Stimulated activated CD4-positive, alpha-beta T cell treated with anti-CD3 and anti-CD28 coated beads, Interleukin-15, amount 100 ng/mL, for 1 hour (primary cell): ENCODE measurements around the gene FAM120A.
A peak's percentile ranks its signal among the peaks of the same experiment; 100 is the strongest.

Source experiments
- DNase-seq, 2 donors: peaks; one replicate each; pipeline ENCODE4 v3.0.0-alpha.2; 2020; ENCODE audit warnings: low read depth in 1 of 2, low spot score in 1 of 2

The FAM120A gene

DNA sequence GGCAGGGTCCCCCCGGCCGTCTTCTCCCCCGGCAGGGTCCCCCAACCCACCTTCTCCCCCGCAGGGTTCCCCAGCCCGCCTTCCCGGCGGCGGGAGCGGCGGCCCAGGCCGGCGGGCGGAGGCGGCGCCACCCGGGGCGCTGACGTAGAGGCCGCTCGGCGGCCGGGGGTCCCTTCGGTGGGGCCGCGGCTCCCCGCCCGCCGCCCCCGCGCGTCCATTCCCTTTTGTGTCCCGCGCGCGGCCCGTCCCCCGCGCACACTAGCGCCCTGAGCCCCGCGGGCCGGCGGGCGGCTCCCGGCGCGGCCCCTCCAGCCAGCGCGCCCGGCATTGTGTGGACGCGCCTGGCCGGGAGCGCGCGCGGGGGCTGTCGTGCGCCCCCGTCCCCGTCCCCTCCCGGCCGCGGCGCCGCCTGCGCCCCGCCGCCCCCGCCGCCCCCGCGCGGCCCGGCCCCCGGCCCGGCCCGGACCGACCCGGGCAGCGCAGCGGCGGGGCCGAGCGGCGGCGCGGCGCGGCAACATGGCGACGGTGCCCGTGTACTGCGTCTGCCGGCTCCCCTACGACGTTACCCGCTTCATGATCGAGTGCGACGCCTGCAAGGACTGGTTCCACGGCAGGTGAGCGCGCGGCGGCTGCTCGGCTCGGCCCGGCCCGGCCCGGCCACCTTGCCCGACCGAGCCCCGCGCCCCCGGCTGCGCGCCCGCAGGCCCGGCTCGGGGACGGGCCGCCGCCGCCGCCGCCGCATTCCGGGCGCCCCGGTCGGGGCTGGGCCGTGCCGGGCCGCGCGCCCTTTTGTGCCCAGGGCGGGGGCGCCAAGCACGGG lies 125.0 kb downstream of the FAM120A start, which contains the start of gene PHF2:
TSS of gene PHF2 (plus strand) at position 327 of the 820 bp plus-strand sequence. CDS start at position 517, 190 bp downstream.
- DNase-seq = peak in 1 of 2 donors; percentile 29

DNA sequence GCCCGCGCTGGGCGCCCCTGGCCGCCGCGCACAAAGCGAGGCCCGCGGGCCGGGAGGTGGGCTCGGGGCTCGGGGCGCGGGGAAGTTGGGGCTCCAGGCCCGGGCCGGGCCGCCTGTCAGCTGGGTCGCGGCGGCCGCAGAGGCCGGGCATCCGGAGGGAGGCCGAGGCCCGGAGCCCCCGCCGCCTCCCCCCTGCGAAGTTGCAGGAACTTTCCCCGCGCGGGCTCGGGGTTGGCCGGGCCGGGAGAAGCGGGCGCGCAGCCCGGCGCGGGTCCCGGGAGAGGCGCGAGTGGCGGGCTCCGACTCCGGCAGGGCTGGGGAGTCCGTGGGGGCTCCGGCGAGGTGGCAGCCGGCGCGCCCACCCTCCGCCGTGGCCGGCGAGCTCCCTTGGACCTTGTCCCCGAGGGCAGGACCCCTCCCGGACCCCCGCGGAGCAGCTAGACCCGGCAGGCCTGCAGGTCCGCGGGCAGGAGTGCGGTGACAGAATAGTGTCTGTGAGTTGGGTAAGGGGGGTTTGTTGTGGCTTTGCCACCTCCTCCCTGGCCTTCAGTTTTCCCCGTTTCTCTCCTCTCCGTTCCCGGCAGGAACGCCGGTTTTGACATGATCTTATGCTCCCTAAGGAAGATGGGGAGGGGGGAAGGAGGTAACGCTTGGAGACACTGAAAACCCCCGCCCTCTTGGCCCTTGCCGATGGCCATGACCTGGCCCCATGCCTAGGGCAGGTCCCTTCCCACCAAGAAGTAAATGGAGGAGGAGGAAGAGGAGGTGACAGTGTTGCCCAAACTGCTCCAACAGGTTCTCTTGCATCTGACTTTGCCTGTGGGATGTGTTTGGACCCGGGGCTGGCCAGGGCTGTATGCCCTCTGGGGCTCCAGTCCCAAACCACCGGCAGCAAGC lies 125.8 kb downstream of the FAM120A start:
- DNase-seq = no peak

DNA sequence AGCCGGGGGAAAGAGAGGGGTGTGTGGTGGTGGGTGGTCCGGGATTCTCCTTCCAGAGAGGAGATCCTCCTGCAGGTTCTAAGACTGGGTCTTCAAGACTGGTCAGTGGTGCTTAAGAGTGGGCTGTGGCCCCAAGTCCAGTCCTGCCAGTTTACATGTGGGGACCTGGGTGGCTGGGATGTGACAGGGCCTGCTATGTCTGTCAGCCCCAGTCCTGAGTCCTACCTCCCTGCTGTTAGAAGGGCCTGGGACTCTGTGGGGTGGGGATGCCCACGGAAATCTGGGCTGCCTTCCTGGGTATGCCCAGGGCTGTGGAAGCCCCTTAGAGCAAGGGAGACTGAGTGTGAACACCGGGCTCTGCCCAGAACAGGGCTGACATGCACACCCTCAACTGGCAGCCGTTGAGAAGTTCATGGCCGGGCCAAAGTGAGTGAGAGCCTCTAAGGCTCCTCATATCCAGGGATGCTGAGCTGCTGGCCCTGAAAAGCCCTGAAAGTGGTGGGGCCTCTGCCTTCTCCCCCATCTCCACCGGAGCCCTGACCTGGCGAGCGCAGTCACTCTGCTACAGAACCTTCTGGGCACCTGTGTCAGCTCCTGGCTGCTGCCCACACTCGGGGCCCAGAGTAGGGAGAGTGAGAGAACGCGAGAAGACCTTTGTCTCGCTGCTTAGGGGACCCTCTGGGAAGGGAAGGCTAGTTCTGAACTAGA lies 126.6 kb downstream of the FAM120A start:
- no peak for DNase-seq

DNA sequence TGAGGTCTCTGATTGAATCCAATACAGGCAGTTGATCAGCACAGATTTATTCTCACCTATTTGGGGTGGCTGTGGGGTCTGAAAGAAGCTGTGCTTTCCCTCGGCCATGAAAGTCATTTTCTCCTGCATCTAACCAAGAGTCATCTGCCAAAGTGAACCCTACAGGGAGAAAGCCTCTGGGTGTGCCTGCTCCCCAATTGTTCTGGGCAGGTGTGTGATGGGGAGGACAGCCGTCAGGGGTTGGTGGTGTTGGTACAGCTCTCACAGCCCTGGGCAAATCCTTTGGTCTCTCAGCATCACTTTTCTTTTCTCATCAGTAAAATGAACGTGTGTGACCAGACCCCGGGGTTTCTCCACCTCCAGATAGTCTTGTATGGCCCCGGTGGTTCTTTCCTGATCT lies 127.4 kb downstream of the FAM120A start:
- DNase-seq = no peak

DNA sequence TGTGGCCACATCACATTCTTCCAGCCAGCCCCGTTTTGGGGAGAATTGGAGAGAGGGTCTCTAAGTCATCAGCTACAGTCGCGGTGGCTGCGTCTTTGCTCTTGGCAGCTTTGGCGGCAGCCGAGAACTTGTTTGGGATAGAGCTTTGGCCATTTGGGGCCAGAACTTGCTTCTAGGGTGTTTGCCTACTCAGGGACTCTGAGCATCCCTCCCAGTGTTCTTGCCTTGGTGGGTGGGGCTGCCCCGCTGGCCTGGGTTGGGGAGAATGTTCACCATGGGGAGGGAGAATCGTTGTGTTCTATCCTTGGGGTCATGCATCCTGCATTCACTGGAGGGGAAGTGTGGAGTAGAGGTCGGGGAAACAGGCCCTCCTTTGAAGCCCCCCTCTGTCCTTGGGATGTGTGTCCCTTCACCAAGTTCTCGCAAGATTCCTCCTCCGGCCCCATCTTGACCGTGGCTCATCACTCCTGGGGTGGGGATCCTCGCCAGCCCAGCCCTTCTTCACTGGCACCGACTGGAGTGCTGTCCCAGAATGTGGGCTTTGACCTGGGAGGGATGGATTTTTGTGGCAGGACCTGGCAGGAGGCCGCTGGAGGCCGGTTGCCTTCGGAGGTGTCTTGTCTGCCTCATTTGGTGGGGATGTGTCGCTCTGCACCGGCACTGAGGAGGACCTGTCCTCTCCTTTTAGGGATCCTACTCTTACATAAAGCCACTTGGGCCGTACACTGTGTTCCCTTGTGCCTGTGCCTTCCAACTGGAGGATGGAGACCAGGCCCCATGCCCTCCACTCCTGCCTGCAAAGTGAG lies 128.4 kb downstream of the FAM120A start:
- DNase-seq = no peak

DNA sequence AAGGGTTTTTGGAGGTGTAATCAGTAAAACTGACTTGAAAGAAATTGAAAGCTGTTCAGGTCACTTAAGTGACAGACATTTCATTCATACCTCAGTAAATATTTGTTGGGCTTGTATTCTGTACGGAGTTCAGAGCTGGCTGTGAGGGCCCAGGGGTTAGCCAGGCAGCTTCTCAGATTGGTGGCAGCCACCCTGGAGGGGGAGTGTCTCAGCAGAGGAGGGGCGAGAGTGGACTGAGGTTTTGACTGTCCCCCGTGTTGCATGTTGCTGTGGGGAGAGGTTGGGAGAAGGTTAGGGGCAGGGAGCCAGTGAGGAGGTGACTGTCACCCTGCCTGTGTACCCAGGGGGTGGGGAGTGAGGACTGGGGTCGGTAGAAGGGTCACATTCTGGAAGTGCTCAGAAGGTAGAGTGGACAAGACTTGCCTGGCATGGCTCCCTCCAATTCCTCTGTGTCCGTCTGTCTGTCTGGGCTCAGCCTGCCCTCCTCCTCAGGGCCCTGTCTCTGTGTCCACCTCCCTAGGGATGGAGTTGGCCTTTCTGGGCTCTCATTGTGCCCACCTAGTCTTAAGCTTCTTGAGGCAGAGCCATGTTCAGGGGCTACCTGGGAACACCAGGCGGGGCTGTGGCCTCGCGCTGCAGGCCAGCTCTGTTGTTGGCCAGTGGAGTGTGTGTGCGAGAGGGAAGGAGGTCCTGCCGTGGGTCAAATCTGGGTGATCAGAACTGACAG lies 129.3 kb downstream of the FAM120A start:
- DNase-seq = no peak

DNA sequence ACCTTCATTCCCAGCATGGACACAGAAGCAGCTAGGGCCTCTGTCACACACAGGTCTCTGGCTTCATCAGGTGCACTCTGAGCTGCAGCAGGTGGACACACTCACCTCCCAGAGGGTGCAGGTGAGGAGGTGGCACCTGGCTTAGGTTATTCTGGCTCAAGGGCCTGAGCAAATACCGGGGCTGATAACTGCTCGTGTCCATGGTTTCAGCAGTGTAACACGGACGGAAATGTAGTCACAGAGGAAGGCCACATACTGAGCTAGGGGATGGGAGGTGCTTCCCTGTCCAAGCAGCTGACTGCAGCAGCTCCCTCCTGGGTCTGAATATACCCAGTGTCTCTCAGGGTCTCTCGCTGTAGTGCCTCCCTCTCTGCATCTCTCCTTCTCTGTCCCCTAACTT lies 130.6 kb downstream of the FAM120A start:
- no peak for DNase-seq

DNA sequence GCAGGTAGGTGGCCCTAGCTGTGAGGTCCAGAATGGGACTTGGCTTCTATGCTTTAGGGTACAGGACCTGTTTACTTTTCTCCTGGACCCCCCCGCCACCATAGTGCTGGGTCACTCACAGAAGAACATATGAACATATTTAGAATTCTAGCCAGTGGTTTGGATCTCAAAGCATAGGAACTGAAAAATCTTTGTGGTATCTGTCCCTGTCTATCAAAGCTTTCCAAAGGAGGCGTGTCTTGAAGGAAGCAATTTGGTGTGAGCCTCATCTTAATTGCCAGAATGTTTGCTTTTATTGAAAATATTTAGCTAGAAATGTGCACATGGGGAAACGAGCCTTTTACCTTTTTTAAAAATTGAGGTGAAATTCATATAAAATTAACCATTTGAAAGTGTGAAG lies 131.1 kb downstream of the FAM120A start:
- DNase-seq = no peak

DNA sequence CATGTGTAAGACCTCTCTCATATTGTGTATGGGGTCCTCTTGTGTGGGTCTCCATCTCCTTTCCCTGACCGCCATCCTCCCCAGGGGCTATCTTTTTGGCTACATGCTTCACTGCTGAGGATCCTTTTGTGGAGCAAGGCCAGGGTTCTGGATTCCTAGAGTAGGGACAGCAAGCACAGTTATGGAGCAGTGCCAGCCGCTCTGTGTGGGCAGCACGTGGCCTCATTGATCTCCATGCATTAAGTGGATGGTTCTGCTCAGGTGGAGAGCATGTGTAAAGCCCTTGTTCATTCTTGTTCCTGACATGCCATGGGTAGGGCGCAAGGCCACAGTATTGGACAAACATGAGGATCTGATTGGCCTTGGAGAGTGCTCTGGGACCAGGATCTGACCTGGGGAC lies 133.8 kb downstream of the FAM120A start:
- no peak for DNase-seq

DNA sequence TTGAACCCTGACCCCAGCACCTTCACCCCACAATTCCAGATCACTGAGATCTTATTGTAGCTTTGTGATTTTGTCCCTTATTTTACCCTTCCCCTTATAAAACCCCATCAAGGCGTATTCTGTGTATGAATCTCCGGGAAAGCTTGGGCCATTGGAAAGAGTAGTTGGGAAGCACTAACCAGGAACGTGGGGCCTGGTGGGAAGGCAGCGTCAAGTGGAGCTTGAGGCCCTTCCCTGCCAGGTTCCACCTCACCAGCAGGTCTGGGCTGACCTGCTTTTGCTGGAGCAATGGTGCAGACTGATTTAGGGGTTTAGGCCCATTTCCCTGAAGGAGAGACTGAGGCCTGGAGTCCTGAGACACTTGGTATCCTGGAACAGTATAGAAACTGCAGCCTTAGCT lies 134.2 kb downstream of the FAM120A start:
- DNase-seq = no peak

DNA sequence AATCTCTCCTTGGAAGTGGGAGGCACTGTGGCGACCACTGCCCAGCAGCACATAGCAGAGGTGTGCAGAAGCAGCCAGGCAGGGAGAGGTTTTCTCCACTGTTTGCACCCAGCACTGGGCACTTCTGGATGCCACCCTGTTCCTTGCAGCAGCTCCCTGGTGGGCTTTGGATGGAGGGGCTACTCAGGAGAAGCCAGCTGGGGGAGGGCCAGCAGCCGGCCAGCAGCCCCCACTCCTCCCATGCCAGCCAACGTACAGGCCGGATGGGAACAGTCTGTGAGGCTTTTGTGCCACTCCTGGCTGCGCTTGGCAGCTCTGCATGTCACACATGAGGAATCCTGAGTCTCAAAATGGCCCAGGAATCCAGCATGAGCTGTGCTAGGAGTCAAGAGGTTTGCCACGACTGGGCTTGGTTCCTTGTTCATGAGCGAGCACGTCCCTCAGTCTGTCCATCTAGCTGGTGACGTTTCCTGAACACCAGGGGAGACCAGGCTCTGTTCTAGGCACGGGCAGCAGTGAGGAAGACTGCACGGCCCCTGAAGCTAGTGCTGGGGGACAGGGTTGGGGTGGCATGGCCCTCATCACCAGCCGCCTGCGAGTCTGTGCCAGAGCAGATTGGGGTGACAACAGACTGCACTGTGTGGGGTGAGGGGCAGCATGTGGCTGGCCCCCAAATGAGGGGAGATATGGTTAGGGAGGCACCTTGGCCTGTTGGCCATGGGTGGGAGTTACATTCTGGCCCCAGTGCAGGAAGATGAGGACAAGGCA lies 135.0 kb downstream of the FAM120A start:
- DNase-seq = no peak

DNA sequence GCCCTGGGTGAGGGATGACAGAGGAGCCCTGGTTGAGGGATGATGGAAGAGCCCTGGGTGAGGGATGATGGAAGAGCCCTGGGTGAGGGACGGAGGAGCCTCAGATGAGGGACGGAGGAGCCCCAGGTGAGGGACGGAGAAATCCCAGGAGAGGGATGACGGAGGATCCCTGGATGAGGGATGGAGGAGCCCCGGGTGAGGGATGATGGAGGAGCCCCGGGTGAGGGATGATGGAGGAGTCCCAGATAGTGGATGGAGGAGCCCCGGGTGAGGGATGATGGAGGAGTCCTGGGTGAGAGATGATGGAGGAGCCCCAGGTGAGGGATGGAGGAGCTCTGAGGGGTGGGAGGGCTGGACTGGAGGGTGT lies 135.8 kb downstream of the FAM120A start:
- no peak for DNase-seq

DNA sequence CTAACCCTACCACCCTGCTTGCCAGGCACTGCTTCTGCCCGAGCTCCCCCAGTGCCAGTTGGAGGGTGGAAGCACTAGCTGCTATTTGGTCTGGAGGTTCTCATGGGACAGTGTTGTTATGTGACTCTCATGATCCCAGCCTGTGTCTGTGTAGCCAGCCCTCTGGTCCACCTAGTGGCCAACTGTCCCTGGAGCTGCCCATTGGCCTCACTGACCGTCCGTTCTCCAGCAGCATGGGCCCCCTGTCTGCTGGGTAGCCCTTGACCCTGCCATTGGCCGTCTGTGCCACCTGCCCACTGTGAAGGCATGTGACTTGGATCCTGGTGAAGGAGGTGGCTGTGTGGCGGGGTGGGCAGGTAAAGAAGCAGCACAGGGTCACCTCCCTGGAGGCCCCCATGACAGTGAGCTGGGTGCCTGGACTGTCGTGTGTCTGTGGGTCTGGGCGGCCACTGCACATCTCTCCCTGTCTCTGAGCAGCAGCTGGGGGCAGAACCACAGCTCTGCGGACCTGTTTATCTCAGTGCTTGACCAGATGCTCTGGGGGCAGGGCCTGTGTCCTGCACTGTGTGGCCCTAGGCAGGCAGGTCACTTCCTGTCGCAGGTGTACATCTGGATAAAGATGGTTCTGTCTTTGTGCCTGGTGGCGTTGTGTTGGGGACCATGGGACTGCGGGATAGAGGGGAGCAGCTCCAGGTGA lies 136.3 kb downstream of the FAM120A start:
- DNase-seq = no peak

DNA sequence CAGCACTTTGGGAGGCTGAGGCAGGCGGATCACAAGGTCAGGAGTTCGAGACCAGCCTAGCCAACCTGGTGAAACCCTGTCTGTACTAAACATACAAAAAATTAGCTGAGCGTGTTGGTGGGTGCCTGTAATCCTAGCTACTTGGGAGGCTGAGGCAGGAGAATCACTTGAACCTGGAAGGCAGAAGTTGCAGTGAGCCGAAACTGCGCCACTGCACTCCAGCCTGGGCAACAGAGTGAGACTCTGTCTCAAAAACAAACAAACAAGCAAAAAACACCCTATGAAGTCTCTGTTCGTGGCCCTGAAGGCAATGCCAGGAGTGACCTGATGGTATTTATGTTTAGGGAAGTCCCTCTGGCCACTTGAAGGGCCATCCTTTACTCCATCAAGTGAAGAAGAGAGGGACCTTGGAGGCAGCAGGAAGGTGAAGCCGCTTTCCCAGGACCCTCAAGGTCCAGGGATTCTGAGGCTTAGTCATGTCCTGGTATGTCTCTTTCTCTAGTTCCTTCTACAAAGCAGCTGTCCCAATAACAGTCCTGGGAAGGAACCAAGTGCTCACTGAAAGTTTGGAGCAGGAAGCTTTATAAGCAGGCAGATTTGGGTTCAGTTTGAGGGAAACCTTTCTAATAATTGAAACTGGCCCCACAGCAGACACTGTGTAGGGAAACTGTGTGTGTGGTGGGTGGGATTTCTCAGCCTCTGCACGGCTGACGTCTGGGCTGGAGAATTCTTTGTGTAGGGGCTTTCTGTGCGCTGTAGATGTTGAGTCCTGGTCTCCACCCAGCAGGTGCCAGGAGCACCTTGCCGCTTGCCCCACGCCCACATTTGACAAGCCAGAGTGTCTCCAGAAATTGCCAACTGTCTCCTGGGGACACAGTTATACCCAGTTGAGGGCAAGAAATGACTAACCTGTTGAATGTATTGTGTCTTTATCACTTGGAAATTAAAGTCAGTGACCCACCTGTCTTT lies 137.4 kb downstream of the FAM120A start:
- no peak for DNase-seq

DNA sequence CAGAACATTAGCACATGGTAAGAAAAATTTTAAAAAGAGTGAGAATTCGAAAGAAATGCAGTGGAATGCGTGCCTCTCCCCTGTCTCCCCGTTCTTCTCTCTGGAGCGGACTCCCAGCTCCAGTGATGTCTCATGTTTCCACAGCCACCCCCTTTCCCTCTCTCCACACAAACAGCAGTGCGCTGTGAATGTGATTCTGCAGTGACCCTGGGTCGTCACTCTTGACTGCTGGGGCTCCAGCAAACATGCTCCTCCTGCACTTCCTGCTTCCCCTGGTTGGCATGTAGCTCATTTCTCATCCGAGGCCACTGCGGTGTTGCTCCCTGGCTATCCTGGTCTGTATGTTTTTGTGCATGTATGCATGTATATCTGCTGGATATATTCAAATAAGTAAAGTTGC lies 138.2 kb downstream of the FAM120A start:
- DNase-seq = no peak

DNA sequence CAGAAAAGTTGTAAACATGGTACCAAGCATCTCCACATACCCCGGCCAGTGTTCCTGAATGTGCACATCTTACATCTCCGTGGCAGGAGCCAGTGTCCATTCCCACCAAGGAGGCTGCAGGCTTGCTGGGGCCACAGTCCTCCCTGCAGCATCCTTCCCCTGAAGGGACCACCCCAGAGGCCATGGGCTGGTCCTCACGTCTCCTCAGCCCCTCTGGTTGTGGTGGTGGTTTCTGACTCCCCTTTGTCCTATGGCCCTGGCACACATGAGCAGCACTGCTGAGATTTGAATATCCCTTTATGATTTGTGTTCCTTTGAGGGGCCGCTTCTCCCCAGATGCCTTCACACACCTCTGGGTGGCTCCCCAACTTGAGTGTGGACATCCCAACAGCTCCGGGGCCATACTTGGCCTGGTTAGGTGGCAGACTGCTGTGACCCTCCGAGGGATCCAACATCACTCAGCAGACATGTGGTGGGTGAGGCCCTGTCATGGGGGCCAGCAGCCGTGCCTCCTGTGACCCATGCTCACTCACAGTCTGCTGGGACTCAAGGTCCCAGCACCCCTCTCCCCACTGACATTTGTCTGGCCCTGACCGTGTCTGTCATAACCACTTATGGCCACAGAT lies 139.2 kb downstream of the FAM120A start:
- no peak for DNase-seq
